Measurements from ENCODE around the gene LTN1.
"Not testable (repeated sequence)": the region's sequence is repeated elsewhere in the genome, so short reads cannot be mapped to it uniquely, and the experiment has no call there.

The LTN1 gene

DNA sequence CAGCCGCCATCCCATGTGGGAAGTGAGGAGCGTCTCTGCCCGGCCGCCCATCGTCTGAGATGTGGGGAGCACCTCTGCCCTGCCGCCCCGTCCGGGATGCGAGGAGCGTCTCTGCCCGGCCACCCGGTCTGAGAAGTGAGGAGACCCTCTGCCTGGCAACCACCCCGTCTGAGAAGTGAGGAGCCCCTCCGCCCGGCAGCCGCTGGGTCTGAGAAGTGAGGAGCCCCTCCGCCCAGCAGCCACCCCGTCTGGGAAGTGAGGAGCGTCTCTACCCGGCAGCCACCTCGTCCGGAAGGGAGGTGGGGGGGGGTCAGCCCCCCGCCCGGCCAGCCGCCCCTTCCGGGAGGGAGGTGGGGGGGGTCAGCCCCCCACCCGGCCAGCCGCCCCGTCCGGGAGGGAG lies 18.6 kb upstream of the LTN1 start:
- H3K9me3 Mint-ChIP-seq; ATAC-seq (replicated peaks); H3K4me1 Mint-ChIP-seq (ENCODE audit: low read depth in 2 of 2); H3K4me3 Mint-ChIP-seq; DNase-seq; H3K36me3 Mint-ChIP-seq (ENCODE audit: insufficient read depth); H3K27me3 Mint-ChIP-seq; H3K27ac Mint-ChIP-seq: not testable (repeated sequence)

DNA sequence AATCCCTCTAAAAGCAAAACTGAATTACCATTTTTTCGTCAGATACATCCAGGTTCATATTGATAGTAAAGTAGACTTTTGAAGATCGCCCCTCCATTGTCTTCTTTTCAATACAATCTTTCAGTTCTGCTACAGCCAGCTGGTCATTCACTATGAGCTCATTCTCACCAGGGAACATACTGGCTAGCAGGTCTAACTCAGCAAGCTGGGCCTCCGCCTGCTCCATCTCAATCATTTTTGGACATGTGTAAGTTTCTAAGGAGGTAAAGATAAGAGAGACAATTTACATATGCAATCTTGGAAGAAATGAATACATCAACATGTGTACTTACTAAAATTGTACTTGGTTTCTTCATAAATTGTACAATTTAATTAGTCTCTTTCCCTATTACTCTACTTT lies 15.7 kb upstream of the LTN1 start:
- Mint-ChIP-seq H3K27me3 (no peaks in the 10 kb centered on the region), H3K36me3 (ENCODE audit: insufficient read depth) (peaks cover 8% of the 10 kb centered on the region), H3K9me3 (no peaks in the 10 kb centered on the region), H3K27ac (no peak overlapping the region), H3K4me1 (ENCODE audit: low read depth in 2 of 2) (no peaks in the 10 kb centered on the region), H3K4me3 (no peak overlapping the region)
- no peak for ATAC-seq (replicated peaks)
- DNase-seq: no peak

DNA sequence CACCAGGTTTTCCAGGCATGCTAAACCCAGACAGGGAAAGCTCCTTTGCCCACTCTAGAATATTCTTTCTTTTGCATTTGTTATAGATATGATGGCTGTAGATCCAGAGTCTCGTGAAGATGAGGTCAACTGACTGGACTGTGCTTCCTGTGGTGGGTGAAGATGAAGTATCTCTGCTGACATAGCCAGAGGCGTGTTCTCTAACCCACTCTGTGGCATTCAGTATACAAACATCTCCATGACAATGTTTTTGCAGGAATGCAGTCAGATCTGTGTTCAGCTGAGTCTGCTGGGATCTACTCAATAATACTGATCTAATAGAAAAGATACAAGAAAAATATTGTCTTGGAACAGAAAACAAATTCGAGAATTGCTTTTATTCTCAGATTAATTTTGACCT lies 15.1 kb upstream of the LTN1 start:
- Mint-ChIP-seq H3K4me3 (no peak overlapping the region), H3K27ac (no peak overlapping the region), H3K36me3 (ENCODE audit: insufficient read depth) (peaks cover 9% of the 10 kb centered on the region), H3K27me3 (no peaks in the 10 kb centered on the region), H3K9me3 (no peaks in the 10 kb centered on the region), H3K4me1 (ENCODE audit: low read depth in 2 of 2) (peaks cover 0 to under 1% of the 10 kb centered on the region in 2 donors)
- DNase-seq (no peak), ATAC-seq (replicated peaks) (no peak)

DNA sequence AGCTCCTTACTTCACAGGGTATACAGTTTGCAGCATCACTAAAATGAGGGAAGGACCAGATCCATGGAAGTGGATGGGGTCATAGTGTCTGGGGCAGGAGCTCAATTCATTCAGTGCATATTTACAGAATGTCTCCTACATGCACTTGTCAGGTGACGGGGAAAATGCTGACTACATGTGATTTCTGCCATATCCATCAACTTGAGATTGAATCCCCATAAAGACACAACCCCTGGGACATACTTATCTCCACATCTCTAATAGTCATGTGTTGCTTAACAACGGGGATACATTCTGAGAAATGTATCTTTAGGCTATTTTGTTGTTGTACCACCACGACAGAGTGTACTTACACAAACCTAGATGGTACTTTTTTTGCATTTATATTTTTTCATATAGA lies 14.5 kb upstream of the LTN1 start:
- ATAC-seq (replicated peaks) (no peak), DNase-seq (no peak)
- H3K9me3 Mint-ChIP-seq: no peaks in the 10 kb centered on the region
- no peaks in the 10 kb centered on the region for H3K27me3 Mint-ChIP-seq
- no peak overlapping the region for H3K27ac Mint-ChIP-seq
- H3K4me1 Mint-ChIP-seq (ENCODE audit: low read depth in 2 of 2): peaks cover 0 to 6% of the 10 kb centered on the region in 2 donors
- no peak overlapping the region for H3K4me3 Mint-ChIP-seq
- H3K36me3 Mint-ChIP-seq (ENCODE audit: insufficient read depth): peaks cover 16% of the 10 kb centered on the region

DNA sequence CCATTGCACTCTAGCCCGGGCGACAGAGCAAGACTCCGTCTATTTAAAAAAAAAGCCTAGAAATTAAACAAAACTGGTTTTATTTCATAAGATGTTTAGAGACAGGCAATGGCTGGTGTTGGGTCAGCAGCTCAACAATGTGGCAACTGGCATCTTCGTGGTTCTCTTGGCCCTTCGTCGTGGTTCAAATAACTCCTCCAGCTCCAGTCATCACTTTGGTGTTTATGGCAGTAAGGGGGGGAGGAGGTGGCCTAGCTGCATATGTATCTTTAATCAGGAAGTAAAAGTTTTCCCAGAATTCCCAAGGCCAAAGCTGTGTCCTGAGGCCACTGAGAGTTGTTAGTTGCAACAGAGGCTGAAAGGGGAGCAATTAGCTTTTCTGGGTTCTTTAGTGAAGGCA lies 13.0 kb upstream of the LTN1 start:
- no peak overlapping the region for H3K4me3 Mint-ChIP-seq

DNA sequence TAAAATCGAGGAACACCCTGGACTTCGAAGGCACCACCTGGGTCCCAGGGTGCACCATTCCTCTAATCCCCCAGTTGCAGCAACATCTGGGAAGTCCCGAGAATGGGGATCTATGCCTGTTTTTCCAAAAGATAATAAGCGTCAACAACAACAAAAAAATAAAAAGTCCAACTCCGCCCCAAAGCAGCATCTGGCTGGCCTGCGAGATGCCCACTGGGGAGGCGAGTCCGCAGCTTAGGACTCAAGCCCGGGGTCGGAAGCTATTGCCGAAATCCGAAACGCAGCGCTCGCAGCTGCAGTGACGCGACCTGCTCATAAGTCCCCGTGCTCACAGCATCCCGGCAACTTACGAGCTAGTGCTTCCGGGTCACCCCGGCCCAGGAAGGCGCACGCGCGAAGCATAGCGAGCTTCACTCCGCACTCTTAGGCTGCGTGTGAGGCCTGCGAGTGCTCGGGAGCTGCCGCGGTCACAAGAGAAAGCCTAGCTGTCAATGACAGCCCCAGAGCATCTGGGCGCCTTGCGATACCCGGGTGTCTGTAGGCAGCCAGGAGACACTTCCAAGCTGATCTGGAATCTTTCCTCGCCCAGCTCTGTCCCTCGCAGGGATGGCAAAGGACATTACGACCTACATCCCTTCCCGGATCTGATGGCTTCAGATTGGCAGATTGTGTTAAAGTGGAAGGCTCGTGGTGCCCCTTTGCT lies 9.9 kb upstream of the LTN1 start:
- Mint-ChIP-seq H3K27me3 (no peaks in the 10 kb centered on the region), H3K9me3 (no peaks in the 10 kb centered on the region), H3K27ac (peak overlapping the region; percentile 97 to 98), H3K36me3 (ENCODE audit: insufficient read depth) (peaks cover 13% of the 10 kb centered on the region), H3K4me1 (ENCODE audit: low read depth in 2 of 2) (peaks cover 0 to 6% of the 10 kb centered on the region in 2 donors), H3K4me3 (peak overlapping the region; percentile 83 to 85)
- ATAC-seq (replicated peaks) (peak; percentile 100), DNase-seq (peak; percentile 93 to 94 (median 94))

More for the DNA sequence above, 13.0 kb upstream of the LTN1 start:
- ATAC-seq (replicated peaks): no peak
- H3K36me3 Mint-ChIP-seq (ENCODE audit: insufficient read depth): peaks cover 15% of the 10 kb centered on the region
- no peak overlapping the region for H3K27ac Mint-ChIP-seq
- H3K9me3 Mint-ChIP-seq: no peaks in the 10 kb centered on the region
- no peaks in the 10 kb centered on the region for H3K27me3 Mint-ChIP-seq
- DNase-seq: no peak
- peaks cover 0 to 6% of the 10 kb centered on the region in 2 donors for H3K4me1 Mint-ChIP-seq (ENCODE audit: low read depth in 2 of 2)

DNA sequence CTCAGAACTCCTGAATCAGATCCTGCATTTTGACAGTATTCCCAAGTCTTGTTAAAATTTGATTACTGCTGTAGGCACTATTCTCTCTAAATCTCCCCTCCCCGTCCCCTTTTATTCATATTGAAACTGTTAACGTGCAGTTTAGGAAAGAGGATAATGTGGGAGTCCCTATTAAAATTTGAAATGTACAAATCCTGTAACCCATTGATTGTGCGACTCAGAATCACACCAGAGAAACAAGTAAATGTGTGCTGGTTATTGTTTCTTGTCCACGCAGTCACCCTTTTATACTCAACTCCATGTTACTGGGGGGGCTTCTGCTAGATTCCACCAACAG lies 584 bp upstream of the LTN1 start:
- H3K27ac Mint-ChIP-seq: peak overlapping the region; percentile 94 to 95
- peaks cover 16 to 27% of the 10 kb centered on the region in 2 donors for H3K4me1 Mint-ChIP-seq (ENCODE audit: low read depth in 2 of 2)
- H3K27me3 Mint-ChIP-seq: no peaks in the 10 kb centered on the region
- H3K4me3 Mint-ChIP-seq: peak overlapping the region; percentile 89 to 92
- peaks cover 13% of the 10 kb centered on the region for H3K36me3 Mint-ChIP-seq (ENCODE audit: insufficient read depth)
- no peaks in the 10 kb centered on the region for H3K9me3 Mint-ChIP-seq
- ATAC-seq (replicated peaks): no peak
- no peak for DNase-seq

DNA sequence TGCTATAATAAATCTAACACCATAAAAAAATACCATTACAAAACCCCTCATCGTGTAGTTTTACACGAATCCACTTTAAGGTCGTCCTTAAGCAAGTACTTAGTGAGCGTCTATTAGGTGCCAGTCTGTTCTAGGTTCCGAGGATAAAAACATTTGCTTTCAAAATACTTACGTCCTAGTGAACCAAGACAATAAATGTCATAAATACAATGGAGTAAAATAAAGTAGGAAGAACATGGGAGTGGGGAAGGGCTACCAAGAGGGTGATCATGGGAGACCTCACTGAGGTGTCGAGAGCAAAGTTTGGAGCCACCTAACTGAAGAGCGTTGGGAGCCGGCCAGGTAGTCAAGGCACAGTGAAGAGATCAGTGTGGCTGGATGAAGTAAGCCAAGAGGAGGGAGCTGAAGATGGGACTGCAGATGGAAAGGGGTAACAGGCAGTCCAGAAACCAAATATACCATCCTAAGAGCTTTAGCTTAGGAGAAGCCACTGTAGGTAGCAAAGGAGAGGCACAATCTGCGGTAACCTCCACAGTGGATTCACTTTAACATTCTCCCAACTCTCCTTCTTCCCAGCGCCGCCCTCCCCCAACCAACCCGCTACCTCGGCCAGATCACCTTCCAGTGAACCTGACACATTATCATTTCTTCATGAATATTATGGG lies 684 bp downstream of the LTN1 start:
- Mint-ChIP-seq H3K4me3 (peak overlapping the region; percentile 89 to 92), H3K36me3 (ENCODE audit: insufficient read depth) (peaks cover 16% of the 10 kb centered on the region), H3K9me3 (no peaks in the 10 kb centered on the region), H3K27ac (peak overlapping the region; percentile 94 to 95), H3K4me1 (ENCODE audit: low read depth in 2 of 2) (peaks cover 16 to 36% of the 10 kb centered on the region in 2 donors), H3K27me3 (no peaks in the 10 kb centered on the region)
- ATAC-seq (replicated peaks) (no peak), DNase-seq (no peak)

DNA sequence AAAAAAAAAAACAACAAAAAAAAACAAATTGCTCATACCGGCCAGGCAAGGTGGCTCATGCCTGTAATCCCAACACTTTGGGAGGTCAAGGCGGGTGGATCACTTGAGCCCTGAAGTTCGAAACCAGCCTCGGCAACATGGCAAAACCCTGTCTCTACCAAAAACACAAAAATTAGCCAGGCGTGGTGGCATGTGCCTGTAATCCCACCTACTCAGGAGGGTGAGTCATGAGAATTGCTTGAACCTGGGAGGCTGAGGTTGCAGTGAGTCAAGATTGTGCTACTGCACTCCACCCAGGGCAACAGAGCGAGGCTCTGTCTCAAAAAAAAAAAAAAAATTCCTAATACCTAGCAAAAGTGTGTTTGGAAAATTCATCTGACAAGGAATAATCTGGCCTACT lies 4.5 kb downstream of the LTN1 start:
- H3K4me3 Mint-ChIP-seq; H3K27ac Mint-ChIP-seq; ATAC-seq (replicated peaks); H3K27me3 Mint-ChIP-seq; H3K9me3 Mint-ChIP-seq; DNase-seq: not testable (repeated sequence)
- H3K36me3 Mint-ChIP-seq (ENCODE audit: insufficient read depth): peaks cover 46% of the 10 kb centered on the region
- H3K4me1 Mint-ChIP-seq (ENCODE audit: low read depth in 2 of 2): peaks cover 19 to 41% of the 10 kb centered on the region in 2 donors

DNA sequence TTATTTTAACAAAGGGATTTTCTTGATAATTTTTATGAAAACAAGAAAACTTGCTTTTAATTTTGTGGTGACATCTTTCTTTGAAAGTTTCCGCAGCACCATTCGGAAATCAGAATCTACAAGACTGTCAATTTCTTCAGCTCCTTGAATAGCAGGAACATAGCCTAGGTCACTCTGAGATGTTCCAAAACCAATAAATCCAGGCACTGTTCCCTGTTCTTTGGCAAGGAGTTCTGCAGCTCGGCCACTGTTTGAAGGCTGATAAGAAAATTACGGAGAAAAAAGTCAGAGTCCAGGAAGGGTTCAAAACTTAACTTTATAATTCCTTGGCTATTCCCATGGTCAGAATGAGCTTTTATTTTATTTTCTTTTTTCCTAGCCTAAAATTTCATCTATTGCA lies 6.0 kb downstream of the LTN1 start:
- Mint-ChIP-seq H3K36me3 (ENCODE audit: insufficient read depth) (peaks cover 47% of the 10 kb centered on the region), H3K27ac (peak overlapping the region in 1 of 2 donors; percentile 68), H3K4me3 (no peak overlapping the region), H3K9me3 (no peaks in the 10 kb centered on the region), H3K27me3 (no peaks in the 10 kb centered on the region), H3K4me1 (ENCODE audit: low read depth in 2 of 2) (peaks cover 12 to 33% of the 10 kb centered on the region in 2 donors)
- DNase-seq (no peak), ATAC-seq (replicated peaks) (no peak)

DNA sequence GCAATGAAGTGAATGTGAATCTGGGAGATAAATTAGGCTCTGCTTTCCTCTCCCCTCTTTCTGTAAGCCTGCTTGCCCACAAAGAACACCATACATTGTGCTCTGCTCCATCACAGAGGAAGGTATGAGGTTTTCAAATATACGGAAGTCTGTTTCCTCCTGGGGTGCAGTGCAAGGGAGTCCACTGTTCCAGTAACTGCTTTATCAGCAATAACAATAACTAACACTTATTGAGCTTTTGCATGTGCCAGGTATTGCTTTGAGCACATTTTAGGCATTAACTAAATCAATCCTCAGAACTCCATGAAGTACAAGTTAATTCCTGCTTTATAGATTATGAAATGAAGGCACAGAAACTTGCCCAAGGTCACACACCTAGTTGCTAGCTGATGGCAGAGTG lies 10.0 kb downstream of the LTN1 start:
- ATAC-seq (replicated peaks) (no peak), DNase-seq (no peak)
- Mint-ChIP-seq H3K4me1 (ENCODE audit: low read depth in 2 of 2) (peaks cover 3 to 15% of the 10 kb centered on the region in 2 donors), H3K9me3 (no peaks in the 10 kb centered on the region), H3K27ac (no peak overlapping the region), H3K36me3 (ENCODE audit: insufficient read depth) (peaks cover 66% of the 10 kb centered on the region), H3K27me3 (no peaks in the 10 kb centered on the region), H3K4me3 (no peak overlapping the region)

DNA sequence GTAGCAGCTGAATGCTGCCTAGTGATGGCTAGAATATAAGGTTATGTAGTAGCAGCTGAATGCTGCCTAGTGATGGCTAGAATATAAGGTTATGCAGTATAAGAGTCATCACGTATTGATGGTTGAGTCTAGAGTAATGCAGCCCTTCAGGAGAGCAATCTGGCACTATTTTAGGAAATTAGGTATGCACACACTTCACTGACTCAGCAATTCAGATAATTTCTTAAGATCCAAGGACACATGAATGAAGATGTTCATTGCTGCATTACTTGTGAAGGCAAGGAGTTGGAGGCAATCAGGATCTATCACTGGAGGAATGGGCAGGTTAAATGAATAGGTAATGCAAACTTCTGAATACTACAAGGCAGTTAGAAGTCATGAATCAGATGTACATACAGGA lies 13.6 kb downstream of the LTN1 start:
- peaks cover 58% of the 10 kb centered on the region for H3K36me3 Mint-ChIP-seq (ENCODE audit: insufficient read depth)
- ATAC-seq (replicated peaks) (no peak), DNase-seq (no peak)
- no peaks in the 10 kb centered on the region for H3K27me3 Mint-ChIP-seq
- no peaks in the 10 kb centered on the region for H3K9me3 Mint-ChIP-seq
- H3K27ac Mint-ChIP-seq: peak overlapping the region in 1 of 2 donors; percentile 49
- no peak overlapping the region for H3K4me3 Mint-ChIP-seq
- peaks cover 4 to 21% of the 10 kb centered on the region in 2 donors for H3K4me1 Mint-ChIP-seq (ENCODE audit: low read depth in 2 of 2)

DNA sequence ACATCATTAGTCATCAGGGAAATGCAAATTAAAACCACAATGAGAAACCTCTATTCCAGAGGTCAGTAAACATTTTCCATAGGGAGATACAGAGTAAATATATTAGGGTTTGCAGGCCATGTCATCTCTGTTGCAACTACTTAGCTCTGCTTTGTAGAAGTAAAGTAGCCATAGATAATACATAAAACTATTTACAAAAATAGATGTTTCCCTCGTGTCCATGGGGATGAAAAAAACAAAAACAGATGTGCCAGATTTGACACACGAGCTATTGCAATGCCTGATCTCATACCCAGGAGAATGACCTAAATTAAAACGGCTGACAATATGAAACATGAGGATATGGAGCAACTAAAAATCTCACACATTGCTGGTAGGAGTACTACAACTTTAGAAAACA lies 17.3 kb downstream of the LTN1 start:
- H3K27me3 Mint-ChIP-seq: no peaks in the 10 kb centered on the region
- H3K4me1 Mint-ChIP-seq (ENCODE audit: low read depth in 2 of 2): peaks cover 4 to 14% of the 10 kb centered on the region in 2 donors
- H3K36me3 Mint-ChIP-seq (ENCODE audit: insufficient read depth): peaks cover 55% of the 10 kb centered on the region
- no peak for DNase-seq
- H3K27ac Mint-ChIP-seq: no peak overlapping the region
- ATAC-seq (replicated peaks): no peak
- H3K4me3 Mint-ChIP-seq: no peak overlapping the region
- no peaks in the 10 kb centered on the region for H3K9me3 Mint-ChIP-seq

DNA sequence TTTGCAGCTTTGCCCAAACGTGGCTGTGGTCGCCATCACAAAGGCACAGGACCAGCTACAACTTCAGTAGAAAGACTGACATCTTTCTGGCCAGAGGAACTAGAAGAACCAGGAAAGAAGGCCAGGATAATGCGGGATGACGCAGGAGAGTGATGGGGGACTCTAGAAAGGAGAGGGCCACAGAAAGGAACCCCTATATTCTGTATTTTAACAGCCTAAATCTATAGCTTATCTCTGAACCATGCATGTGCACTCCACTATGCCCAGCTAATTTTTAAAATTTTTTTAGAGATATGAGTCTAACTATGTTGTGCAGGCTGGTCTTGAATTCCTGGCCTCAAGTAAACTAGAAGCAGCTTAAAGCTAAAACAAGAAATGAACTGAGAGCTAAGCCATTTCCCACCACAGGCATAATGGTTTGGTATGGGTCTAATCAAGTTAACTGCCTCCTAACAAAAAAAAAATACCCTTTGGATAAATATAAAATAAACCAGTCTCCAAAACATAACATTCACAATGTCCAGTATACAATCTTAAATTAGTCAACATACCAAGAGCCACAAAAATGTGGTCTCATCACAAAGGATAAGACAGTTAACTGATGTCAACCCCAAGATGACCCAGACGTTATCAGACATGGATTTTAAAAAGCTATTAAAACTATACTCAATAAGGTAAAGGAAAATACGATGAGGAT lies 18.0 kb downstream of the LTN1 start:
- peak overlapping the region in 1 of 2 donors; percentile 13 for H3K27ac Mint-ChIP-seq
- no peak for DNase-seq

More for the DNA sequence above, 18.0 kb downstream of the LTN1 start:
- Mint-ChIP-seq H3K27me3 (no peaks in the 10 kb centered on the region), H3K9me3 (no peaks in the 10 kb centered on the region), H3K4me1 (ENCODE audit: low read depth in 2 of 2) (peaks cover 4 to 14% of the 10 kb centered on the region in 2 donors), H3K36me3 (ENCODE audit: insufficient read depth) (peaks cover 58% of the 10 kb centered on the region), H3K4me3 (no peak overlapping the region)
- ATAC-seq (replicated peaks): no peak

All from effector memory CD8-positive, alpha-beta T cell (primary cell).